HG02884 (cell line): ENCODE data around the gene OR4N2.
"Not testable (repeated sequence)": the region's sequence is repeated elsewhere in the genome, so short reads cannot be mapped to it uniquely, and the experiment has no call there.

Source experiments
- ATAC-seq: cut with Tn5 transposase; IDR thresholded peaks from one replicate; pipeline ENCODE4 v1.9.1; 2021; ENCODE audit warnings: mild to moderate bottlenecking, moderate library complexity; ENCODE audit not compliant: unreplicated experiment

OR4N2 gene

GRCh38 chr14:19828314-19828713, 24.7 kb downstream of the OR4N2 start:
- no peak for ATAC-seq

DNA sequence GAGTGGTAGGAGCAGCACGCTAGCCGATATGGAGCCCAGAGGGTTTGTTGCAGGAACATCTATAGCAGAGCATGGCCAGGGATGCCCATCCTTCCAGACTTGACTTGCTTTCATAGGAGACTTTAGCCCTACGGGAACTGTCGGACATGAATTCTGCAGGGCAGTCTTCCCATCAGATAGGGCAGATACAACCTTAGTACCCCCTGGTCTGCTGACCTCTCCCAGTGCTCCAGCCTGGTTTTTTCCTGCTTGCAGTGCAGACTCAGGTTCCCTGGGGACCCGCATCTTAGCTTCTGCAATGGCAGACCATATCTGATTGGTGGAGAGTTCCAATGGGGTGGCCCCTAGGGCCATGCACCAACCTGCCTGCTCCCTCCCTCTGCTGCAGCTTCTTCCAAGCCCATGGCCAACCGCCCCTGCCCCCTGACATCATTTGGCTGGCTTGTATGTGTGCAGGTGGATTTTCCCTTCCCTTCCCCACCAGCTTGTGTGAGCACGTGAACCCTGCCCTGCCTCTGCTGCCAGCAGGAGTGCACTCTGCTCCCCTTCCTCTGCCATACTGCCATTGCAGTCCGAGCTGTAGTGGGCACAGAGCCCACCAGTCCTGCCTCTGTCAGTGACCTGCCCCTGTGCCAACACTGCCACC, 30.8 kb downstream of the OR4N2 start:
- ATAC-seq, result not testable (repeated sequence)

DNA sequence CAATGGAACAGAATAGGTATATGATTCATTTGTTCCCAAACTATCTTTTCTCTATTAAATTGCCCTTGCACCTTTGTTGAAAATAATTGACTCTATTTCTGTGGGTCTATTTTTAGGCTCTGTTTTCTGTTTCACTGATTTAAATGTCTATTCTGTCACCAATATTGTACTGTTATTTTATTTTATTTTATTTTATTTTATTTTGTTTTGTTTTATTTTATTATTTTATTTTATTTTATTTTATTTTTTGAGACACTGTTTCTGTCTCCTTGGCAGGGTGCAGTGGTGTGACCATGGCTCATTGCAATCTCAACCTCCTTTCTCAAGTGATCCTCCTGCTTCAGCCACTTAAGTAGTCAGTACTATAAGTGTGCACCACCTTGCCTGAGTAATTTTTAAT, 34.9 kb downstream of the OR4N2 start:
- ATAC-seq, result no peak

GRCh38 chr14:19851365-19851764, 47.8 kb downstream of the OR4N2 start:
- ATAC-seq, result no peak

DNA sequence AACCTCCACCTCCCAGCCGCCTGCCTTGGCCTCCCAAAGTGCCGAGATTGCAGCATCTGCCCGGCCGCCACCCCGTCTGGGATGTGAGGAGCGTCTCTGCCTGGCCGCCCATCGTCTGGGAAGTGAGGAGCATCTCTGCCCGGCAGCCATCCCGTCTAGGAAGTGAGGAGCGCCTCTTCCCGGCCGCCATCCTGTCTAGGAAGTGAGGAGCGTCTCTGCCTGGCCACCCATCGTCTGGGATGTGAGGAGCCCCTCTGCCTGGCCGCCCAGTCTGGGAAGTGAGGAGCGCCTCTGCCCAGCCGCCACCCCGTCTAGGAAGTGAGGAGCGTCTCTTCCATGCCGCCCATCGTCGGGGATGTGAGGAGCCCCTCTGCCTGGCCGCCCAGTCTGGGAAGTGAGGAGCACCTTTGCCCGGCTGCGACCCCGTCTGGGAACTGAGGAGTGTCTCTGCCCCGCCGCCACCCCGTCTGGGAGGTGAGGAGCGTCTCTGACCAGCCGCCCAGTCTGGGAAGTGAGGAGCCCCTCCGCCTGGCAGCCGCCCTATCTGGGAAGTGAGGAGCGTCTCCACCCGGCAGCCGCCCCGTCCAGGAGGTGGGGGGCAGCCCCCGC, 62.6 kb downstream of the OR4N2 start:
- ATAC-seq, result not testable (repeated sequence)

- no peak for ATAC-seq
Measured at GRCh38 chr14:19873178-19873577, 69.6 kb downstream of the OR4N2 start.

DNA sequence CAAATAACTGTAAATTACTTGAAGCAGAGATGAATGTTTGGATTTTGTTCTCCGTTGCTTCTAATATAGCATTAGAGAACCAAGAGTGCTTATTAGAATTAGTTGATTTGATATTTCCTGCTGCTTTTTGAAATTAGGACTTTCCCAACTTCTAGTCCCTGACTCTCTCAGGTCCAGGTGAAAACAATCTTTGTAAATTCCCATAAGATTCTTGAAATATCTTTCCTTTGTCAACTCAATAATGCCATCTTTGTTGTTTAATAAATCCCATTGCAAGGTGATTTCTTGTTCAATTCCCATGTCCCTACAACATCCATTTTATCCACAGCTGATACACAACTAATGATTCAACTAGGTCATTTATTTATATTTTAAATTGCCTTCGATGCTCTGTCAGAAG, 71.3 kb downstream of the OR4N2 start, which contains the start of gene OR4K2:
Gene OR4K2 (plus strand): TSS at position 301 of the 400 bp plus-strand sequence. CDS start 1,126 bp downstream, outside the sequence.
- no peak for ATAC-seq

- no peak for ATAC-seq
Measured at GRCh38 chr14:19878029-19878642, 74.6 kb downstream of the OR4N2 start.
